Epithelial cell of proximal tubule (primary cell): Measurements from ENCODE around the gene ELMO2. TPM values are rescaled to one million over a fixed set of nuclear protein-coding genes. Genes with fewer than 3 reads are reported as not detected.

ENCODE experiments used
- DNase-seq: peaks from one replicate; pipeline ENCODE4 v3.0.0-alpha.2; 2011; ENCODE audit warnings: low read depth
- H3K4me3 ChIP-seq: 2 replicates; pipeline ENCODE4 v1.5.1; 2011; ENCODE audit warnings: low read depth, mild to moderate bottlenecking, low read length
- CTCF ChIP-seq: conservative IDR thresholded peaks from 2 replicates; pipeline ENCODE4 v1.5.1; 2012; ENCODE audit warnings: low read depth, mild to moderate bottlenecking, low read length
- total RNA-seq: library from RNA; depleted of rRNA; stranded (reverse); fragments of >200 nt; gene quantifications from 2 replicates; pipeline ENCODE4 v1.2.3, GENCODE V29; 2015

Gene ELMO2
- 20.5 and 26.6 TPM in 2 replicates for total RNA-seq

DNA sequence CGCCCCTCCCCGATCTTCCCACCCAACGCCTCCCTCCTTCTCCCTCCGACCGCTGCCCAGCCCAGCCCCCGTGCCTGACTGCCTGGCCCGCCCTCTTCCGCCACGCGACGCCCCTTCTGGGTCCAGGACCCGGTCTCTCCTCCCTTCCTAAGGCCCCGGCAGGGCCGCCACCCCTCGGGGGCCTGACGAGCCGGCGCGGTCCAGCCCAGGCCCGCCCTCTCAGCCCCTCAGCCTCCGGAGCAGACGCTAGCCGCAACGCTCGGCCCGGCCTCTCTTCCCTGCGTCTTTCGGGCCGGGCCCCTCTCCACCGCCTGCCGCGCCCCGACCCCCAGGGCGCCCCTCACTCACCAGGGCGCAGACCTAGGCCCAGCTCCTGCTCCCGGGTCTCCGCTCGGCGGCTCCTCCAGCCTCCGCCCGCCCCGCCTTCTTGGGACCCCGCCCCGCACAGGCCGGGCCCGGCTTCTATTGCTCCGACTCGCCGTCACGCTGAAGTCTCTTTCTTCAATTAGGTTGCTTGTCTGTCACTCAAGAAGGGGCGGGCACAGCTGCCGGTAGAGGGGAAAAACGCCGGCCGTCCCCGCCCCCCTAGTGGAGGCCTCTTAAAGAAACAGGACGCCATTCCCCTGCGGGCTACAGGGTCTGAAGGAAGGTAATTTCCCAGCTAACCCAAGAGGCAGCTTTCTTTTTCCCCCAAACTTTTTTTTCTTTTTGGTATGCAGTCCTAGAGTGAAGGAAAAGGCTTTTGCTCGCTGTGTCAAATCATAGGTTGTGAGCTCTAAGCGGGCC, at the start of gene ELMO2:
Gene ELMO2 (minus strand): TSS at position 416 of the 786 bp plus-strand sequence. CDS start 12,133 bp downstream, outside the sequence.
- TF ChIP-seq CTCF: no peak
- peak; percentile 69 for DNase-seq
- H3K4me3 ChIP-seq: peak within 1 kb of the TSS; percentile 87

- no peak for DNase-seq
- TF ChIP-seq CTCF: no peak
- no peak overlapping the region for H3K4me3 ChIP-seq
Measured at GRCh38 chr20:46455729-46456128, 49.3 kb upstream of the ELMO2 start.

- no peak for TF ChIP-seq CTCF
- no peak for DNase-seq
- no peak overlapping the region for H3K4me3 ChIP-seq
Measured at GRCh38 chr20:46446851-46447250, 40.4 kb upstream of the ELMO2 start.

- H3K4me3 ChIP-seq: no peak overlapping the region
- no peak for TF ChIP-seq CTCF
- no peak for DNase-seq
Measured at GRCh38 chr20:46439837-46440236, 33.4 kb upstream of the ELMO2 start.

DNA sequence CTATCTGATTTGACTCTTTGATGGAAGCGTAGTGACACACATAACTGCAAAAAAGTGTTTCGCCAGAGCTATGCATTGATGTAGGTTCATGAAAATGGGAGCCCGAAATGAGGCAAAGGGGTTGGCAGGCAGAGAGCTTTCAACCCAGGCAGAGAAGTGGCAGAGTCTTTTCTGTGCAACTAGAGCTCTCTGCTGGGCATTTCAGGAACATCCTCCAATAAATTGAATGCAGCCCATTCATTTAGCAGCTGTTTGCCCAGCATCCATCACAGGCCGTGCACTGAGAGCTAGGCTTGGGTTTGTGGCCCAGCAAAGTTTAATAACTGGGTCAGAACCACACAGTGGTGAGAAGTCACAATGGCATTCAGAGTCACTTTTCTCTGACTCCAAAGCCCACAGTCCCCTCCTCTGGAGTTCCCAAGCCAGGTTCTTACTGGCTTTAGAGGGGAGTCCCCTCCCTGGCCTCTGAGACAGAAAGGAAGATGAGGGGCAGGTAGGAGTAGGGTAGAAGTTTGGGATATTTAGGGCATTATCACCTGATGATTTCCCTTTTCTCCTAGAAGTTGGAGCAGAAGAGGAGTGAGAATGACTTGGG, 31.8 kb upstream of the ELMO2 start:
- no peak for DNase-seq
- TF ChIP-seq CTCF: peak; percentile 60
- no peak overlapping the region for H3K4me3 ChIP-seq

- no peak overlapping the region for H3K4me3 ChIP-seq
- no peak for DNase-seq
- TF ChIP-seq CTCF: no peak
Measured at GRCh38 chr20:46435146-46435545, 28.7 kb upstream of the ELMO2 start.

GRCh38 chr20:46434597-46434996, 28.2 kb upstream of the ELMO2 start:
- no peak for DNase-seq
- no peak overlapping the region for H3K4me3 ChIP-seq
- TF ChIP-seq CTCF: no peak
